ENCODE measurements around the gene PDE2A. TPM values are rescaled to one million over a fixed set of nuclear protein-coding genes. Genes with fewer than 3 reads are reported as not detected.

The PDE2A gene
- total and polyA plus RNA-seq, 2 experiments from 2014 or later: 0.60 to 2.2 TPM

GRCh38 chr11:72586321-72587090 lies 87.7 kb downstream of the PDE2A start:
- Histone ChIP-seq H3K4me1 (ENCODE audit: insufficient read depth) (peaks cover 7% of the 10 kb centered on the region), H3K9me3 (ENCODE audit: low read depth) (no peaks in the 10 kb centered on the region), H3K36me3 (replicated peaks; ENCODE audit: insufficient read depth, low read depth) (no peaks in the 10 kb centered on the region), H3K27me3 (peaks cover 59% of the 10 kb centered on the region), H4K20me1 (ENCODE audit: insufficient read depth, poor library complexity, severe bottlenecking) (no peaks in the 10 kb centered on the region), H3K27ac (no peak overlapping the region), H3K9me2 (replicated peaks; ENCODE audit: insufficient read depth) (no peaks in the 10 kb centered on the region), H2AFZ (no peak overlapping the region), H3K79me2 (no peaks in the 10 kb centered on the region), H3K4me3 (no peak overlapping the region), H3K4me2 (no peak overlapping the region)
- WGBS (ENCODE audit: low lambda C conversion rate, missing lambda C conversion rate): 85% methylated on average over 7 of the region's 7 CpGs
- TF ChIP-seq EZH2phosphoT487 (IDR thresholded peaks at IDR 0.05; ENCODE audit: low read depth, severe bottlenecking, unreplicated experiment): no peak
- TF ChIP-seq EZH2 (IDR thresholded peaks at IDR 0.05; ENCODE audit: borderline replicate concordance): no peak
- TF ChIP-seq, protein P1, sequence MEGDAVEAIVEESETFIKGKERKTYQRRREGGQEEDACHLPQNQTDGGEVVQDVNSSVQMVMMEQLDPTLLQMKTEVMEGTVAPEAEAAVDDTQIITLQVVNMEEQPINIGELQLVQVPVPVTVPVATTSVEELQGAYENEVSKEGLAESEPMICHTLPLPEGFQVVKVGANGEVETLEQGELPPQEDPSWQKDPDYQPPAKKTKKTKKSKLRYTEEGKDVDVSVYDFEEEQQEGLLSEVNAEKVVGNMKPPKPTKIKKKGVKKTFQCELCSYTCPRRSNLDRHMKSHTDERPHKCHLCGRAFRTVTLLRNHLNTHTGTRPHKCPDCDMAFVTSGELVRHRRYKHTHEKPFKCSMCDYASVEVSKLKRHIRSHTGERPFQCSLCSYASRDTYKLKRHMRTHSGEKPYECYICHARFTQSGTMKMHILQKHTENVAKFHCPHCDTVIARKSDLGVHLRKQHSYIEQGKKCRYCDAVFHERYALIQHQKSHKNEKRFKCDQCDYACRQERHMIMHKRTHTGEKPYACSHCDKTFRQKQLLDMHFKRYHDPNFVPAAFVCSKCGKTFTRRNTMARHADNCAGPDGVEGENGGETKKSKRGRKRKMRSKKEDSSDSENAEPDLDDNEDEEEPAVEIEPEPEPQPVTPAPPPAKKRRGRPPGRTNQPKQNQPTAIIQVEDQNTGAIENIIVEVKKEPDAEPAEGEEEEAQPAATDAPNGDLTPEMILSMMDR (IDR thresholded peaks at IDR 0.05; ENCODE audit: poor library complexity): no peak
- no peak for DNase-seq (ENCODE audit: low spot score)

GRCh38 chr11:72585762-72586311 lies 88.4 kb downstream of the PDE2A start:
- no peak for TF ChIP-seq EZH2phosphoT487 (IDR thresholded peaks at IDR 0.05; ENCODE audit: low read depth, severe bottlenecking, unreplicated experiment)
- TF ChIP-seq, protein P1 (IDR thresholded peaks at IDR 0.05; ENCODE audit: poor library complexity): peak; percentile 81
- no peaks in the 10 kb centered on the region for H3K9me2 ChIP-seq (replicated peaks; ENCODE audit: insufficient read depth)
- H3K9me3 ChIP-seq (ENCODE audit: low read depth): no peaks in the 10 kb centered on the region
- H3K79me2 ChIP-seq: no peaks in the 10 kb centered on the region
- no peak overlapping the region for H3K27ac ChIP-seq
- no peak overlapping the region for H2AFZ ChIP-seq
- peaks cover 7% of the 10 kb centered on the region for H3K4me1 ChIP-seq (ENCODE audit: insufficient read depth)
- H3K27me3 ChIP-seq: peaks cover 53% of the 10 kb centered on the region
- peak; percentile 86 for DNase-seq (ENCODE audit: low spot score)
- no peak overlapping the region for H3K4me2 ChIP-seq
- H3K36me3 ChIP-seq (replicated peaks; ENCODE audit: insufficient read depth, low read depth): no peaks in the 10 kb centered on the region
- H3K4me3 ChIP-seq: no peak overlapping the region
- no peaks in the 10 kb centered on the region for H4K20me1 ChIP-seq (ENCODE audit: insufficient read depth, poor library complexity, severe bottlenecking)
- WGBS (ENCODE audit: low lambda C conversion rate, missing lambda C conversion rate): 18% methylated on average over 15 of the region's 15 CpGs

DNA sequence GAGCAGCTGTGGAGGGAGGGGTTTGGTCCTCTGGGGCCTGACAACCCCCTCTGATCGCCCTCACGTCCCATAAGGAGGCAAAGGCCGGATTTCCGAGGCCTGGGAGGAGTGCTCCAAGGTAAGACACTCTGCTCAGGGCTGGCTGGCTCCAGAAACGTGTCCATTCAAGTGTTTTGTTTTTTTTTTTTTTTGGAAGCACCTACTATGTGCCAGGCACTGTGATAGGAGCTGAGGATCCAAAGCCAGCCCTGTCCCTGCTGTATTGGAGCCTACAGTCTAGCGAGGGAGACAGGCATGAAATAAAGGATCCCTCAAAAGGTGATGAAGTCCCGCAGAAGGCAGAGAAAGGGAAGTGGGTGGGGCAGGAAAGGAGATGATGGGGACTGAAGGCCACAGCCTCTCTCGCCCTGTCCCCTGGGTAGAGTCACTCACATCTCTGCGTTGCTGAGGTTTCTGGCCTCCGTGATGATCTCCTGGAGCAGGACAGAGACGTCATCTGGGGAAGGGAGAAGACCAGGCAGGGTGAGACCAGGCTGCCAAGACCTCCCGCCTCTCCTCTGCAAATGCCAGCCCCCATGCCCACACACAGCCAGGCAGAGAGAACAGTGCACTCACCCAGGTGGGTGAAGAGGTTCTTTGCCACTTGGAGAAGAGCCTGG lies 89.2 kb downstream of the PDE2A start:
- Histone ChIP-seq H2AFZ (no peak overlapping the region), H3K27me3 (peaks cover 45% of the 10 kb centered on the region), H3K4me2 (peak overlapping the region; percentile 68), H3K9me2 (replicated peaks; ENCODE audit: insufficient read depth) (no peaks in the 10 kb centered on the region), H3K27ac (no peak overlapping the region), H3K9me3 (ENCODE audit: low read depth) (no peaks in the 10 kb centered on the region), H3K4me3 (no peak overlapping the region), H3K79me2 (no peaks in the 10 kb centered on the region), H3K4me1 (ENCODE audit: insufficient read depth) (peaks cover 2% of the 10 kb centered on the region), H4K20me1 (ENCODE audit: insufficient read depth, poor library complexity, severe bottlenecking) (no peaks in the 10 kb centered on the region), H3K36me3 (replicated peaks; ENCODE audit: insufficient read depth, low read depth) (no peaks in the 10 kb centered on the region)
- TF ChIP-seq, protein P1 (IDR thresholded peaks at IDR 0.05; ENCODE audit: poor library complexity): no peak
- TF ChIP-seq EZH2phosphoT487 (IDR thresholded peaks at IDR 0.05; ENCODE audit: low read depth, severe bottlenecking, unreplicated experiment) (no peak), EZH2 (IDR thresholded peaks at IDR 0.05; ENCODE audit: borderline replicate concordance) (no peak)
- no peak for DNase-seq (ENCODE audit: low spot score)
- whole genome bisulfite sequencing (ENCODE audit: low lambda C conversion rate, missing lambda C conversion rate): 69% methylated on average over 12 of the region's 12 CpGs
